Breast epithelium (tissue), 3 donors: ENCODE data around the gene METTL23.

ENCODE experiments used
- POLR2A ChIP-seq: fragments of 450-650 bp; IDR thresholded peaks from one replicate; pipeline ENCODE4 v1.6.1; 2016; ENCODE audit warnings: antibody characterized with exemption, mild to moderate bottlenecking, moderate library complexity
- POLR2AphosphoS5 ChIP-seq, 3 donors: sonication (generic); formaldehyde crosslinking; IDR thresholded peaks; one replicate each; pipeline ENCODE4 v1.6.1; 2017; ENCODE audit warnings: antibody characterized with exemption in 3 of 3
- TF ChIP-seq, protein P1 (sequence below), 3 donors: fragments of 450-650 bp; IDR thresholded peaks; one replicate each; pipeline ENCODE4 v1.5.1; 2016 to 2017; ENCODE audit warnings: antibody characterized with exemption in 3 of 3, mild to moderate bottlenecking in 3 of 3, moderate library complexity in 3 of 3

DNA sequence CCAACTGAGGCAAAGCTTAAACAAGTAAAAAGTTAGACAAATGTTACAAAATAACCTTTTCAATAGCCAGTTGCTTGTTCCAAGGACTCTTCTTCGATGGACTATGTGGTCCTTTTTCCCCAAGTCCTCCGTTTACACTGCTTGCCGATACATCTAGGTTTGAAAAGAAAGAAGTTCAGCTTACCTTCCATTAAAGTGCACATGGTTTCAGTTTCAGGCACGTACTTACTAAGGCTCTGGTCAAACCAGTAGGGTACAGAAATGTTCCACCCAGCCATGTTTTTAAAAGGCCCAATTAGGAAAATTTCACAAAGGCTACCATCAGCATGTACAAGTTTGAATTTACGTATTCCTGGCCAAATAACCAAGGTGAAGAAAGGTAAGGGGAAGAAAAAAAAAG lies 8.4 kb downstream of the METTL23 start:
- TF ChIP-seq POLR2A (no peak), POLR2AphosphoS5 (IDR thresholded peaks at IDR 0.05) (no peak)
- TF ChIP-seq, protein P1, sequence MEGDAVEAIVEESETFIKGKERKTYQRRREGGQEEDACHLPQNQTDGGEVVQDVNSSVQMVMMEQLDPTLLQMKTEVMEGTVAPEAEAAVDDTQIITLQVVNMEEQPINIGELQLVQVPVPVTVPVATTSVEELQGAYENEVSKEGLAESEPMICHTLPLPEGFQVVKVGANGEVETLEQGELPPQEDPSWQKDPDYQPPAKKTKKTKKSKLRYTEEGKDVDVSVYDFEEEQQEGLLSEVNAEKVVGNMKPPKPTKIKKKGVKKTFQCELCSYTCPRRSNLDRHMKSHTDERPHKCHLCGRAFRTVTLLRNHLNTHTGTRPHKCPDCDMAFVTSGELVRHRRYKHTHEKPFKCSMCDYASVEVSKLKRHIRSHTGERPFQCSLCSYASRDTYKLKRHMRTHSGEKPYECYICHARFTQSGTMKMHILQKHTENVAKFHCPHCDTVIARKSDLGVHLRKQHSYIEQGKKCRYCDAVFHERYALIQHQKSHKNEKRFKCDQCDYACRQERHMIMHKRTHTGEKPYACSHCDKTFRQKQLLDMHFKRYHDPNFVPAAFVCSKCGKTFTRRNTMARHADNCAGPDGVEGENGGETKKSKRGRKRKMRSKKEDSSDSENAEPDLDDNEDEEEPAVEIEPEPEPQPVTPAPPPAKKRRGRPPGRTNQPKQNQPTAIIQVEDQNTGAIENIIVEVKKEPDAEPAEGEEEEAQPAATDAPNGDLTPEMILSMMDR (IDR thresholded peaks at IDR 0.05) = no peak
